Adipose tissue (tissue), 3 donors: ENCODE measurements around the gene FUT7. TPM values are rescaled to one million over a fixed set of nuclear protein-coding genes. Genes with fewer than 3 reads are reported as not detected.
"Not testable (repeated sequence)": the region's sequence is repeated elsewhere in the genome, so short reads cannot be mapped to it uniquely, and the experiment has no call there.

Experiments
- H3K27ac ChIP-seq: one replicate; pipeline ENCODE4 v1.5.1; 2013; ENCODE audit warnings: low read depth, low read length
- WGBS, 3 donors: extraction: QIAGEN DNeasy Blood & Tissue Kit; methylation state at CpG; one replicate each; pipeline ENCODE4 v1.1.7; 2013; 5-methylcytosine and 5-hydroxymethylcytosine counted together
- polyA plus RNA-seq, 3 donors: library from polyadenylated mRNA; stranded (reverse); fragments of 200-250 nt; gene quantifications; one replicate each; pipeline ENCODE4 v1.2.3, GENCODE V29; 2013
- donor health status: healthy with polysubstance abuse.
- donor health status: Bipolar disorder and iron deficiency.
- donor health status: healthy.

Gene FUT7
- polyA plus RNA-seq, 3 donors = 0.10 to 1.5 (median 1.1) TPM

GRCh38 chr9:137068539-137069507, 36.9 kb upstream of the FUT7 start:
- 88 to 94% (median 90%) methylated on average over 17 of the region's 17 CpGs for WGBS, 3 donors
- H3K27ac ChIP-seq = no peak overlapping the region

DNA sequence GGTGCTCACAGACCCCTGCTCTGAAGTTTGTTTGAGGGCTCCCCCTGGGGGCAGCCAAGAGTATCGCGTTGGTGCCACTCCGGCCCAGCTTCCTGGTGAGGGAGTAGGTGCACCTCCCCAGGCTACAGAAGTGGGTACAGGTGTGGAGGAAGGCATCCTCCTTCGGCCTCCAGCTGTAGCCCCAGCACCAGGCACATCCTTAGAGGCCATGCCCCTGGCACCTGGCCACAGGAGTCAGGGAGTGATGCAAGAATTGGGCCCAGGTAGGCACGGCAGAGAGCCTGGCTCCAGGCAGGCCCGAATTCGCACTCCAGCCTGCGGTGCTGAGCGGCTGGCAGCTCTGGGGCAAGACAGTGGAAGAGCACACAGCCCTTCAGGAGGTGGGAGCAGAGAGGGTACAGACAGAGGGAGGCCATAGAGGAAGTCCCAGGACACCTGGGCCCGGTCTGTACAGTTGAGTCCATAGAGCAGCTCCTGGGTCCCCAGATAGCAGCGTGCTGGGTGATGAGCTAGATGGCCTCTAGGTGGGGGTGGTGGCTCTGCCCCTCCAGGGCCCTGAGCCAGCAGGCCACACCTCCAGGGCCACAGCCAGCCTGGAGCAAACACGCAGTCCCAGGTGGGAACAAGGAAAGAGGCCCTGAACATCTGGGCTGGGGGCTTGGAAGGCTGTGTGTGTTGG, 36.1 kb upstream of the FUT7 start:
- no peak overlapping the region for H3K27ac ChIP-seq
- 55 to 59% (median 57%) methylated on average over 12 of the region's 12 CpGs for WGBS, 3 donors

DNA sequence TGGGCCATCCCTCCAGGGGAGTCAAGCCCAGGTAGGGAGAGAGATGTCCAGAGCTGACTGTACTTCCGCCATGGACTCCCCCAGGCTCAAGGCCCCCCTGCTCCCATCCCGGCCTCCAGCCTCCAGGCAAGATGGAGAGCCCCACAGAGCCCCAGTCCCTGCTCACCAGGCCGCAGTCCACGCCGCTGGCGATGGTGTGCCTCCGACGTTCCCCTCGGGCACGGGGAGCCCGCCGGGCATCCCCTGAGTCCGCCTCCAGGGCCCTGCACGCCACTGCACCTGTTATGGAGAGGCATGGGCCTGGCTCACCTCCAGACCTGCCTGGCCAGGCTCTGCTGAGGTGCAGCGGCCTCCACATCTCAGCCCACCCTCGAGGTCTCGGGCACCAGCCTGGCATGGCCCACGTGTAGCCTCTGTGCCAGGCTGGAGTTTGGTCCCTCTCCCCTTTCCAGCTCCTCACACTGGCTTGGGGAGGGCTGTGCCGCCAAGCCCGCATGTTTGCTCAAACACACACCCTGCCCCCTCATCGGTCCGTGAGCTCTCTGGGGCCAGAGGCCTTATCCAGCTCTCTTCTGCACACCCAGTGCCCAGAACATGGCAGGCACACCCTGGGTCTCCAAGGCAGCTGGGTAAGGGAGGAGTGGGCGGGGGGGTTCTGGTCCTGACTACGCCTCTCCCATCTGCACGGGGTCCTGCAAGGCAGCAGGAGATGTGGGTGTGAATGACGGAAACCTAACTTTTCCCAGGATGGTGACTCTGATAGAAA, 34.4 kb upstream of the FUT7 start:
- WGBS, 3 donors = 88 to 90% (median 89%) methylated on average over 26 of the region's 26 CpGs
- H3K27ac ChIP-seq = no peak overlapping the region

GRCh38 chr9:137065336-137065967, 33.6 kb upstream of the FUT7 start:
- H3K27ac ChIP-seq = no peak overlapping the region
- 92 to 95% (median 95%) methylated on average over 23 of the region's 23 CpGs for WGBS, 3 donors

DNA sequence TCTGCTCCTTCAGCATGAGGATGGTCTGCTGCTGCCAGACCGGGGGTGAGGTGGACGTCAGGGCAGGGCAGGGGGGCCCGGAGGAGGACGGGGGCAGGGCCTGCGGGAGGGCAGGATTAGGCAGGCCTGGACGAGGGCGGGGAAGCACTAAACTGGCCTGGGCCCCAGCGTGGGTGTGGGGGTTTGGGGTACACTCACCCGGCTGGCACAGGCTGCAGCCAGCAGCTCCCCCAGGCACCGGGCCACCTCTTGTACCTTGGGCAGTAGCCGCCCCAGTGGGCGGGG, 32.9 kb upstream of the FUT7 start:
- no peak overlapping the region for H3K27ac ChIP-seq
- WGBS, 3 donors = 84 to 93% (median 84%) methylated on average over 11 to 12 of the region's 12 CpGs

GRCh38 chr9:137064027-137064879, 32.4 kb upstream of the FUT7 start:
- H3K27ac ChIP-seq = no peak overlapping the region
- 46 to 51% (median 48%) methylated on average over 53 to 55 of the region's 55 CpGs for WGBS, 3 donors

DNA sequence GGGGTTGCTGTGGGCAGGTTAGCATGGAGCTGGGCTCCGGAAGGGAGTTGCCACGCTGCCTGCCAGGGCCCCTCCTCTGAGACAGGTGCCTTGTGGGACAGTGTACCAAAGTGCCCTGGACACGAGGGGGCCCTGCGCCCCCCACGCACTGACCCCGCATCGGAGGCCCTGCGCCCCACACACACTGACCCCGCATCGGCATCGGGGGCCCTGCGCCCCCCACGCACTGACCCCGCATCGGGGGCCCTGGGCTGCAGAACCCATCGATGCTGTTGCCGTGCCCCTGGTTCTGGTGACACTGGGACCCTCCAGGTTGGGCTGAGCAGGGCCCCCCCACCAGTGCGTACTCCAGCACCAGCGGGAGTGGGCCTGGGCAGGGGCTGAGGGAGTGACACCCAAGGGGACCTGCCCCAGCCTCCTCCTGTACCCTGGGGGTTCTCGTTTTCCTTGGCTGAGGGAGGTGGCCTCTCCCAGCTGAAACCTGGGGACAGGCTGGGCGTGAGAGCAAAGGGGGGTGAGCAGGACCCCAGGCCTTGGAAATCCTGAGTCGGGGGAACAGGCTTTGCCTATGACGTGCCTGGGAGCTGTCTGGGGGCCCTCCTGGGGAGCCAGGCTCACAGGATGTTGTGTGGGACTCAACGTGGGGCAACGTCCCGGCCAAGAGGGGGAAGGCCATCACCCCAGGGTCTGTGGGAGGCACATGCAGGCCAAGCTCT, 31.6 kb upstream of the FUT7 start:
- 81 to 85% (median 83%) methylated on average over 19 to 26 of the region's 26 CpGs for WGBS, 3 donors
- H3K27ac ChIP-seq = no peak overlapping the region

DNA sequence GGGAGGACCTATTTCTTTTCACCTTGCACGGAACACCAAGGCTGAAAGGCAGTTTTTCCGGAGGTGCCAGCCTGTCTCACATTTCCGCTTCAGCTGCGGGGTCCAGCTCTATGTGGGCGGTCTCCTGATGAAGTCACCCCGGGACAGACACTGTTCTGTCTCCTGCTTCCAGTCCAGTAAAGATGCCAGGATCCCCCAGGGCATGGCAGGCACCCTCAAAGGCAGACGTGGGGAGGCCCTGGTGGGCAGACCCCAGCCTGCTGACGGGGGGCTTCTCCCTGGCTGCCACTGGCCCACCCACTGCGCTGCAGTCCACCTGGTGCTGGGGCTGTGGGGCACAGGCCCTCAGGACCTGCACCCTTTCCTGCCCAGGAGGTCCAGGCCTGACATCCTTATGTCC, 30.9 kb upstream of the FUT7 start:
- WGBS, 3 donors = 87 to 98% (median 97%) methylated on average over 5 to 7 of the region's 9 CpGs
- not testable (repeated sequence) for H3K27ac ChIP-seq

DNA sequence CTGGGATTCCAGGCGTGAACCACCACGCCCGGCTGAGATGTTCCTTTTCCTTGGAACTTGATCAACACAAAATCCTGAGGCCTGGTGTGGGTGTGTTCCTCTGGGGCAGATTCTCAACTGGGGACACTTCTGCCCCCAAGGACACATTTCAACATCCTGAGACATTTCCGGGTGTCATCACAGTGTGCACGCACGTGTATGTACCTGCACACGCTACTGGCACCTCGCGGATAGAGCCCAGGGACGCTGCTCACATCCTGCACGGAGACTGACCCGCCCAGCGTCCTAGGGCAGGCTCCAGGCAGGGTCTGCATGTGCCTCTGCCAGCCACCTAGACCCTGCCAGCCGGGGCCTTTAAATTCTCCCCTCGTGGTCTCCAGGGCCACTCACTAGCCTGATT, 30.5 kb upstream of the FUT7 start:
- 80 to 93% (median 81%) methylated on average over 15 of the region's 15 CpGs for WGBS, 3 donors

GRCh38 chr9:137058521-137059234, 26.8 kb upstream of the FUT7 start:
- 82 to 90% (median 85%) methylated on average over 9 of the region's 9 CpGs for WGBS, 3 donors
- no peak overlapping the region for H3K27ac ChIP-seq

More for the DNA sequence above, 30.5 kb upstream of the FUT7 start:
- H3K27ac ChIP-seq = no peak overlapping the region

DNA sequence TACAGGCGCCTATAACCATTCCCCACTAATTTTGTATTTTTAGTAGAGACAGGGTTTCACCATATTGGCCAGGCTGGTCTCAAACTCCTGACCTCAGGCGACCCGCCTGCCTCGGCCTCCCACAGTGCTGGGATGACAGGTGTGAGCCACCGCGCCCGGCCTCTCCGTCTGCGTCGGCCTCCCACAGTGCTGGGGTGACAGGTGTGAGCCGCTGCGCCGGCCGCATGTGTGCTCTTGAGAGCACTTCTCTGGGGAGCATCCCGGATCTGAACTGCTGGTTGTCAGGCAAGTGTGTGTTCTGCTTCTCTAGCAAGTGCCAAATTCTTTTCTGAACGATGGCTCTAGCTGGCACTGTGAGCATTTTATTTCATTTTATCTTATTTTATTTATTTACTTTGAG, 25.7 kb upstream of the FUT7 start:
- no peak overlapping the region for H3K27ac ChIP-seq
- 73 to 83% (median 79%) methylated on average over 16 of the region's 16 CpGs for WGBS, 3 donors

DNA sequence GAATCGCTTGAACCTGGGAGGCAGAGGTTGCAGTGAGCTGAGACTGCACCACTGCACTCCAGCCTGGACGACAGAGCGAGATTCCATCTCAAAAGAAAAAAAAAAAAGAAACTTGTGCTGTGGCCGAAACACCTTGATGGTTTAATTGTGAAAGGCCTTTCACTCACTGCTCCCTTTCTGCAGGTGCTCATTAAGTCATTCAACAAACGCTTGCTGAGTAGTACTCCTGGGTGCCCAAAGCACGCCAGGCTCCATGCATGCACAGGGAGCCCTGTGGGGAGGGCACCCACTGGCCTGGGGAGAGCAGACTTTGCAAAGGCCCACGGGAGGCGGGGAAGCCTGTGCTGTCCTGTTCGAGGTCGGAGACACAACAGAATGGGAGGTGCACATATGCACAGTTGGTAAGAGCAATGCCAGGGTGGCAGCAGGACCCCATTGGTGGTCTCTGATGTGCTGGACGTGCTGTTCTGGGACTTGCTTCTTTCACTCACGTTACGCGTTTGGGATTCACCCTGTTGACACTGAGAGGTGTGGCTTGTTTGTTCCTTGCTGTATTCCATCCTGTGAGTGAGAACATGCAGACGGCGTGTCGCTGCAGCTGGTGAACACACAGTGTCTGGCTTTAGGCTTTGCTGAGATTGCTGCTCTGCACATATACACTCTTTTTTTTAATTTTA, 25.0 kb upstream of the FUT7 start:
- H3K27ac ChIP-seq = no peak overlapping the region
- 78 to 84% (median 80%) methylated on average over 17 of the region's 17 CpGs for WGBS, 3 donors

DNA sequence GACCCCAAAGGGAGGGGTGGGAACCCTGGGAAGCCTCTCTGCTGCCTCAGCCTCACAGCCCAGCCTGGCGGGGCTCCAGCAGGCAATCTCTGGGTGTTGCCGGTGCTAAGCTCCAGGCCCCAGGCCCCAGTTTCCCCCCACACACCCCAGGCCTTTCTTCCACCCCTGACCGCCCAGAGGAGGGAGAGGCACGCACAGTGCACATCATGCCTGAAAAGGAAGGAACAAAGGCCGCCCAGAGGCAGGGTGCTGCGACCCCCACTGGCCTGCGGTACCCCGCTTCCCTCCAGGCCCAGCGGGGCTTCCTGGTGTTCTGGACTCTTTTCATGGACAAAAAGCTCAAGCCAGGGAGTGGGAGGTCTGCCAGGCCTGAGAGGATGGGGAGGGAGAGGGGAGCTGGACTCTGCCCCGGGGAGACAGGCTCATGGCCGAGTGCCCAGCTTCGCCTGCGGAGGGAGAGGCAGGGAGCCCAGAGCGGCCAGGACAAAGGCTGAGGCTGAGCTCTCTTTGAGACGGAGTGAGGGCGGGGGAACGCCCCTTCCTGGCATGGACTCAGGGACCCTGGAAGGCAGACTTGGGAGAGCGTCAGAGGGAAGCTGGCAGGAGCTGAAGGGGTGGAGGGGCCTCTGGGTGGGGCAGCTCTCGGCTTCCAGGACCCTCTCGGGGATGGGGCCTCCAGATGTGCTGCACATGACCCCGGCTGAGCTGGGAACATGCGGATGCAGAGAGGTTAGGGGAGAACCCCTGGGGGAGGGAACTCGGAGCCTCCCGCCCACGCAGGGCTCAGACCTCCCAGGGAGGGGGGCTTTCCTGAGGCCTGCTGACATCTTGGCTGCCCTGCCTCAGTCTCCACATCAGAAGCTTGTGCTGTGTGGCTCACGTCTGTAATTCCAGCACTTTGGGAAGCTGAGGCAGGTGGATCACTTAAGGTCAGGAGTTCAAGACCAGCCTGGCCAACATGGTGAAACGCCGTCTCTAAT, 23.8 kb upstream of the FUT7 start:
- 15 to 36% (median 34%) methylated on average over 28 of the region's 28 CpGs for WGBS, 3 donors
- no peak overlapping the region for H3K27ac ChIP-seq

DNA sequence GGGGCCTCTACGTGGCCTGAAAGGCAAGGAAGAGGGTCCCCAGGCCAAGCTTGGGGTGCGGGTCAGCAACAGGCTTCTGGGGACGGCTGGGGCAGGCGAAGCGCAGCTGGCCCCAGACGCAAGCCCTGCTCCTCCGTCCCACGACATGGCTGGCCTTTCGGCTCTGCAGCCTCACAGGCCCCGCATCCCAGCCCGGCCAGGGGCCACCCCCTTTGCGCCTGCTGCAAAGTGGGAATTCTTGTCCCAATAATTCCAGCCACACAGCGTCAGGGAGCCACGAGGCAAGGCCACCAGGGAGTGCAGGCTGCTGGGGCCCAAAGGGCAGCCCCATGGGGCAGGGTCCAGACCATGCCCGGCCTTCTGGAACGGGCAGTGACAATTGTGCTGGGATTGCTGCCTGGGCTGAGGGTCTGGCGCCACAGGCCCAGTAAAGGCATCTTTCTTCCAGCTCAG, 23.1 kb upstream of the FUT7 start:
- no peak overlapping the region for H3K27ac ChIP-seq
- WGBS, 3 donors = 51 to 68% (median 63%) methylated on average over 15 to 17 of the region's 17 CpGs
